ENCODE data around the gene ACAP3.

ACAP3 gene

GRCh38 chr1:1329304-1330210 is 21.8 kb upstream of the ACAP3 start:
- FAIRE-seq = no peak
- no peak for DNase-seq (ENCODE audit: insufficient read length, low spot score)
- TF ChIP-seq CTCF (IDR thresholded peaks at IDR 0.05; ENCODE audit: insufficient read depth, missing control alignments) = no peak

- TF ChIP-seq CTCF (IDR thresholded peaks at IDR 0.05; ENCODE audit: insufficient read depth, missing control alignments) = no peak
- no peak for DNase-seq (ENCODE audit: insufficient read length, low spot score)
- no peak for FAIRE-seq
Measured at GRCh38 chr1:1328254-1328653, 20.5 kb upstream of the ACAP3 start.

DNA sequence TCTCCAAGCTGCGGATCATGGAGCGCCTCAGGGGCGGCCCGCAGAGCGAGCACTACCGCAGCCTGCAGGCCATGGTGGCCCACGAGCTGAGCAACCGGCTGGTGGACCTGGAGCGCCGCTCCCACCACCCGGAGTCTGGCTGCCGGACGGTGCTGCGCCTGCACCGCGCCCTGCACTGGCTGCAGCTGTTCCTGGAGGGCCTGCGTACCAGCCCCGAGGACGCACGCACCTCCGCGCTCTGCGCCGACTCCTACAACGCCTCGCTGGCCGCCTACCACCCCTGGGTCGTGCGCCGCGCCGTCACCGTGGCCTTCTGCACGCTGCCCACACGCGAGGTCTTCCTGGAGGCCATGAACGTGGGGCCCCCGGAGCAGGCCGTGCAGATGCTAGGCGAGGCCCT is 19.6 kb upstream of the ACAP3 start:
- TF ChIP-seq CTCF (IDR thresholded peaks at IDR 0.05; ENCODE audit: insufficient read depth, missing control alignments) = no peak
- FAIRE-seq (no peak), DNase-seq (ENCODE audit: insufficient read length, low spot score) (no peak)

- no peak for TF ChIP-seq CTCF (IDR thresholded peaks at IDR 0.05; ENCODE audit: insufficient read depth, missing control alignments)
- FAIRE-seq = no peak
- DNase-seq (ENCODE audit: insufficient read length, low spot score) = no peak
Measured at GRCh38 chr1:1326075-1326605, 18.4 kb upstream of the ACAP3 start.

GRCh38 chr1:1325288-1326074 is 17.8 kb upstream of the ACAP3 start:
- DNase-seq (ENCODE audit: insufficient read length, low spot score) = no peak
- no peak for FAIRE-seq
- TF ChIP-seq CTCF (IDR thresholded peaks at IDR 0.05; ENCODE audit: insufficient read depth, missing control alignments) = no peak

GRCh38 chr1:1324524-1325287 is 17.0 kb upstream of the ACAP3 start, which contains the start of the genes CPTP and INTS11:
Gene CPTP, plus strand, starts transcription at chr1:1324802. Its CDS starts 2,109 bp downstream, at chr1:1326911.
Gene INTS11, minus strand, starts transcription at chr1:1324660. Its CDS starts 52 bp downstream, at chr1:1324608.
- peak; percentile 48 for DNase-seq (ENCODE audit: insufficient read length, low spot score)
- TF ChIP-seq CTCF (IDR thresholded peaks at IDR 0.05; ENCODE audit: insufficient read depth, missing control alignments) = no peak
- FAIRE-seq = no peak

Measured in D721Med (cell line).